HepG2 (cell line): ENCODE measurements around the gene PSMG1. TPM values are rescaled to one million over a fixed set of nuclear protein-coding genes. Genes with fewer than 3 reads are reported as not detected.

Experiments
- CENPT ChIP-seq: sonication (generic); formaldehyde crosslinking; IDR thresholded peaks from 2 replicates; pipeline ENCODE4 v1.8.0; 2022; ENCODE audit warnings: low read depth, mild to moderate bottlenecking, moderate library complexity, missing genetic modification reagents
- GABPA ChIP-seq, 2 experiments: IDR thresholded peaks; 2 replicates each; pipeline ENCODE4 v1.6.1; 2011 to 2016; ENCODE audit warnings: low read depth in 2 of 2, low read length in 1 of 2, missing biosample characterization in 1 of 2, missing genetic modification characterization in 1 of 2
- NCOA1 ChIP-seq: sonication (generic); formaldehyde crosslinking; IDR thresholded peaks from 2 replicates; pipeline ENCODE4 v1.9.0; 2021; ENCODE audit warnings: missing genetic modification reagents
- NFYB ChIP-seq: sonication (generic); formaldehyde crosslinking; IDR thresholded peaks from 2 replicates; pipeline ENCODE4 v1.4.0; 2020; ENCODE audit warnings: missing genetic modification reagents
- SAFB2 ChIP-seq: sonication (generic); formaldehyde crosslinking; IDR thresholded peaks from 2 replicates; pipeline ENCODE4 v1.5.1; 2020; ENCODE audit warnings: missing genetic modification reagents, low read depth, mild to moderate bottlenecking, borderline replicate concordance
- SSRP1 ChIP-seq: IDR thresholded peaks from 2 replicates; pipeline ENCODE4 v1.6.1; 2016; ENCODE audit warnings: control low read depth
- ZBTB3 ChIP-seq: sonication (generic); formaldehyde crosslinking; IDR thresholded peaks from 2 replicates; pipeline ENCODE4 v1.4.0; 2020; ENCODE audit warnings: low read depth, mild to moderate bottlenecking, moderate library complexity, missing genetic modification reagents, borderline replicate concordance
- ZNF253 ChIP-seq: sonication (generic); formaldehyde crosslinking; IDR thresholded peaks from 2 replicates; pipeline ENCODE4 v1.8.0; 2022; ENCODE audit warnings: mild to moderate bottlenecking, missing genetic modification reagents, borderline replicate concordance
- ZNF564 ChIP-seq: sonication (generic); formaldehyde crosslinking; IDR thresholded peaks from 2 replicates; pipeline ENCODE4 v1.8.1; 2023; ENCODE audit warnings: mild to moderate bottlenecking, missing genetic modification reagents
- ZNF878 ChIP-seq: sonication (generic); formaldehyde crosslinking; IDR thresholded peaks from 2 replicates; pipeline ENCODE4 v1.8.1; 2023; ENCODE audit warnings: mild to moderate bottlenecking, missing genetic modification reagents, moderate library complexity
- polyA plus RNA-seq, 8 experiments: library from polyadenylated mRNA; depleted of rRNA in 3 of 8; stranded (reverse) in 7 of 8; unstranded in 1 of 8; fragments of >200 nt; fragmentation: Illumina TruSeq in 4 of 8; extraction: Trizol in 4 of 8; gene quantifications; 2 replicates each; pipeline versions ENCODE4 v1.2.1 to v1.2.3, GENCODE V29; 2011 to 2016; ENCODE audit warnings: low read depth in 4 of 8, missing spikeins in 1 of 8, mixed read lengths in 1 of 8; ENCODE audit not compliant: insufficient read depth in 1 of 8
- total RNA-seq, 5 experiments: library from RNA; depleted of rRNA; stranded (reverse); fragments of >200 nt; fragmentation: Illumina TruSeq; extraction: Trizol; gene quantifications; 2 replicates each; pipeline ENCODE4 v1.2.3, GENCODE V29; 2016; ENCODE audit warnings: low read depth in 1 of 5
- TF ChIP-seq, protein P1 (sequence below): IDR thresholded peaks from 2 replicates; pipeline ENCODE4 v1.6.1; 2016; ENCODE audit warnings: low read depth, control low read depth
- TF ChIP-seq, protein P2 (sequence below): sonication (generic); formaldehyde crosslinking; IDR thresholded peaks from 2 replicates; pipeline ENCODE4 v1.4.0; 2020; ENCODE audit warnings: mild to moderate bottlenecking, missing genetic modification reagents
- TF ChIP-seq, protein P3 (sequence below): sonication (generic); formaldehyde crosslinking; IDR thresholded peaks from 2 replicates; pipeline ENCODE4 v1.4.0; 2020; ENCODE audit warnings: missing genetic modification reagents; ENCODE audit errors: not compliant biosample characterization
- TF ChIP-seq, protein P4 (sequence below): sonication (generic); formaldehyde crosslinking; IDR thresholded peaks from 2 replicates; pipeline ENCODE4 v1.8.1; 2023; ENCODE audit warnings: missing genetic modification reagents, inconsistent platforms, borderline replicate concordance
- TF ChIP-seq, protein P5 (sequence below), 2 experiments: sonication (generic) in 1 of 2; formaldehyde crosslinking in 1 of 2; IDR thresholded peaks; 2 replicates each; pipeline versions ENCODE4 v1.5.1 to v1.6.1; 2011 to 2020; ENCODE audit warnings: borderline replicate concordance in 1 of 2, low read depth in 1 of 2, low read length in 1 of 2, mild to moderate bottlenecking in 1 of 2, missing genetic modification reagents in 1 of 2, moderate library complexity in 1 of 2

PSMG1 gene
- total and polyA plus RNA-seq, 2 of the 13 experiments (the other 11 are each of a cell fraction or from before 2014, with no cell fraction given): 63.6 to 173 TPM

DNA sequence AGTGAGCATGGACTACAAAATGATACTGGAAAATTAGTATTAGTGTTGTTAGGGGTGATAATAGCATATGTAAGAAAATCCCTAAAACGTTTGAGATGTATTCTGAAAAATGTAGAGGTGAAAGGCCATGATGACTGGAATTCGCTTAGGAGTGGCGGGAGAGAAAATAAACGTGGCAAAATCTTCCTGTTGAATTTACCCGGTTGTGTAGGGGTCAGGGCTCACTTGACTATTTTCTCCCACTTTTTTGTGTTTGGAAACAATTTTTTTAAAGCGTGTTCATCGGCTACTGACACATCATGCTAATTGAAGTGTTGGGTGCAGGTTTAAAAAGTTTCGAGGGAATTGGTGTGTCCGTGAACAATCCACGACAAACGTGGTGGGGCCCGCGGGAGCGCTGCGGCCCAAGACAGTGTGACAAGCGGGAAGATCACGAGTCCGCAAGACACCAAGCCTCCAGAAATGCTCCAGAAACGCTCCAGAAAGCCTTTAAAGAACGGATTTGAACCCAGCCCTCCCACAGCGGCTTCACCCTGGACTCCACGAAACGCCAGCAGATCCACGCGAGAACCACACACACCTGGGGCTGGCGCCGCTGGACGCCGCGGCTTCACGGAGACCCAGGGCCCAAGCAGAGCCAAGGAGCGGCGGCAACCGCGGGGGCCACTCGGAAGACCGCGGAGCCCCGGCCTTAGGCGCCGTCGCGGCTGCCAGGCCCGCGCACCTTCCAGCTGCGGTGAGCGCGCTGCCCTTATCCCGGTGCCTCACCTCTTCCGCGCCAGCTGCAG is 573 bp downstream of the PSMG1 start (continued):
- TF ChIP-seq, protein P1, sequence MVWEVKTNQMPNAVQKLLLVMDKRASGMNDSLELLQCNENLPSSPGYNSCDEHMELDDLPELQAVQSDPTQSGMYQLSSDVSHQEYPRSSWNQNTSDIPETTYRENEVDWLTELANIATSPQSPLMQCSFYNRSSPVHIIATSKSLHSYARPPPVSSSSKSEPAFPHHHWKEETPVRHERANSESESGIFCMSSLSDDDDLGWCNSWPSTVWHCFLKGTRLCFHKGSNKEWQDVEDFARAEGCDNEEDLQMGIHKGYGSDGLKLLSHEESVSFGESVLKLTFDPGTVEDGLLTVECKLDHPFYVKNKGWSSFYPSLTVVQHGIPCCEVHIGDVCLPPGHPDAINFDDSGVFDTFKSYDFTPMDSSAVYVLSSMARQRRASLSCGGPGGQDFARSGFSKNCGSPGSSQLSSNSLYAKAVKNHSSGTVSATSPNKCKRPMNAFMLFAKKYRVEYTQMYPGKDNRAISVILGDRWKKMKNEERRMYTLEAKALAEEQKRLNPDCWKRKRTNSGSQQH (CRISPR knock-in tag): no peak
- no peak for TF ChIP-seq CENPT
- TF ChIP-seq ZNF564 (CRISPR knock-in tag): no peak; the same call in none of the 2 replicates
- TF ChIP-seq SAFB2 (CRISPR knock-in tag): no peak
- TF ChIP-seq, protein P2, sequence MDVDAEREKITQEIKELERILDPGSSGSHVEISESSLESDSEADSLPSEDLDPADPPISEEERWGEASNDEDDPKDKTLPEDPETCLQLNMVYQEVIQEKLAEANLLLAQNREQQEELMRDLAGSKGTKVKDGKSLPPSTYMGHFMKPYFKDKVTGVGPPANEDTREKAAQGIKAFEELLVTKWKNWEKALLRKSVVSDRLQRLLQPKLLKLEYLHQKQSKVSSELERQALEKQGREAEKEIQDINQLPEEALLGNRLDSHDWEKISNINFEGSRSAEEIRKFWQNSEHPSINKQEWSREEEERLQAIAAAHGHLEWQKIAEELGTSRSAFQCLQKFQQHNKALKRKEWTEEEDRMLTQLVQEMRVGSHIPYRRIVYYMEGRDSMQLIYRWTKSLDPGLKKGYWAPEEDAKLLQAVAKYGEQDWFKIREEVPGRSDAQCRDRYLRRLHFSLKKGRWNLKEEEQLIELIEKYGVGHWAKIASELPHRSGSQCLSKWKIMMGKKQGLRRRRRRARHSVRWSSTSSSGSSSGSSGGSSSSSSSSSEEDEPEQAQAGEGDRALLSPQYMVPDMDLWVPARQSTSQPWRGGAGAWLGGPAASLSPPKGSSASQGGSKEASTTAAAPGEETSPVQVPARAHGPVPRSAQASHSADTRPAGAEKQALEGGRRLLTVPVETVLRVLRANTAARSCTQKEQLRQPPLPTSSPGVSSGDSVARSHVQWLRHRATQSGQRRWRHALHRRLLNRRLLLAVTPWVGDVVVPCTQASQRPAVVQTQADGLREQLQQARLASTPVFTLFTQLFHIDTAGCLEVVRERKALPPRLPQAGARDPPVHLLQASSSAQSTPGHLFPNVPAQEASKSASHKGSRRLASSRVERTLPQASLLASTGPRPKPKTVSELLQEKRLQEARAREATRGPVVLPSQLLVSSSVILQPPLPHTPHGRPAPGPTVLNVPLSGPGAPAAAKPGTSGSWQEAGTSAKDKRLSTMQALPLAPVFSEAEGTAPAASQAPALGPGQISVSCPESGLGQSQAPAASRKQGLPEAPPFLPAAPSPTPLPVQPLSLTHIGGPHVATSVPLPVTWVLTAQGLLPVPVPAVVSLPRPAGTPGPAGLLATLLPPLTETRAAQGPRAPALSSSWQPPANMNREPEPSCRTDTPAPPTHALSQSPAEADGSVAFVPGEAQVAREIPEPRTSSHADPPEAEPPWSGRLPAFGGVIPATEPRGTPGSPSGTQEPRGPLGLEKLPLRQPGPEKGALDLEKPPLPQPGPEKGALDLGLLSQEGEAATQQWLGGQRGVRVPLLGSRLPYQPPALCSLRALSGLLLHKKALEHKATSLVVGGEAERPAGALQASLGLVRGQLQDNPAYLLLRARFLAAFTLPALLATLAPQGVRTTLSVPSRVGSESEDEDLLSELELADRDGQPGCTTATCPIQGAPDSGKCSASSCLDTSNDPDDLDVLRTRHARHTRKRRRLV (CRISPR knock-in tag): no peak
- TF ChIP-seq ZBTB3 (CRISPR knock-in tag): no peak
- TF ChIP-seq NCOA1 (CRISPR knock-in tag): no peak
- no peak for TF ChIP-seq ZNF878 (CRISPR knock-in tag)
- TF ChIP-seq SSRP1 (CRISPR knock-in tag): no peak
- TF ChIP-seq GABPA (IDR thresholded peaks at IDR 0.05; ENCODE audit: low read depth, low read length): no peak
- no peak for TF ChIP-seq GABPA (CRISPR knock-in tag; IDR thresholded peaks at IDR 0.05; ENCODE audit: low read depth)
- TF ChIP-seq, protein P3, sequence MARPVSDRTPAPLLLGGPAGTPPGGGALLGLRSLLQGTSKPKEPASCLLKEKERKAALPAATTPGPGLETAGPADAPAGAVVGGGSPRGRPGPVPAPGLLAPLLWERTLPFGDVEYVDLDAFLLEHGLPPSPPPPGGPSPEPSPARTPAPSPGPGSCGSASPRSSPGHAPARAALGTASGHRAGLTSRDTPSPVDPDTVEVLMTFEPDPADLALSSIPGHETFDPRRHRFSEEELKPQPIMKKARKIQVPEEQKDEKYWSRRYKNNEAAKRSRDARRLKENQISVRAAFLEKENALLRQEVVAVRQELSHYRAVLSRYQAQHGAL (CRISPR knock-in tag): no peak
- TF ChIP-seq, protein P4, sequence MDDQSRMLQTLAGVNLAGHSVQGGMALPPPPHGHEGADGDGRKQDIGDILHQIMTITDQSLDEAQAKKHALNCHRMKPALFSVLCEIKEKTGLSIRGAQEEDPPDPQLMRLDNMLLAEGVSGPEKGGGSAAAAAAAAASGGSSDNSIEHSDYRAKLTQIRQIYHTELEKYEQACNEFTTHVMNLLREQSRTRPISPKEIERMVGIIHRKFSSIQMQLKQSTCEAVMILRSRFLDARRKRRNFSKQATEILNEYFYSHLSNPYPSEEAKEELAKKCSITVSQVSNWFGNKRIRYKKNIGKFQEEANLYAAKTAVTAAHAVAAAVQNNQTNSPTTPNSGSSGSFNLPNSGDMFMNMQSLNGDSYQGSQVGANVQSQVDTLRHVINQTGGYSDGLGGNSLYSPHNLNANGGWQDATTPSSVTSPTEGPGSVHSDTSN (CRISPR knock-in tag): no peak
- TF ChIP-seq, protein P5, sequence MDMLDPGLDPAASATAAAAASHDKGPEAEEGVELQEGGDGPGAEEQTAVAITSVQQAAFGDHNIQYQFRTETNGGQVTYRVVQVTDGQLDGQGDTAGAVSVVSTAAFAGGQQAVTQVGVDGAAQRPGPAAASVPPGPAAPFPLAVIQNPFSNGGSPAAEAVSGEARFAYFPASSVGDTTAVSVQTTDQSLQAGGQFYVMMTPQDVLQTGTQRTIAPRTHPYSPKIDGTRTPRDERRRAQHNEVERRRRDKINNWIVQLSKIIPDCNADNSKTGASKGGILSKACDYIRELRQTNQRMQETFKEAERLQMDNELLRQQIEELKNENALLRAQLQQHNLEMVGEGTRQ (IDR thresholded peaks at IDR 0.05; ENCODE audit: low read depth, low read length): no peak
- TF ChIP-seq, protein P5 (CRISPR knock-in tag; IDR thresholded peaks at IDR 0.05; ENCODE audit: borderline replicate concordance): peak; percentile 35; the same call in 1 of the 2 replicates
- TF ChIP-seq NFYB (CRISPR knock-in tag): no peak
- peak; percentile 70; the same call in 1 of the 2 replicates for TF ChIP-seq ZNF253 (CRISPR knock-in tag)
